Keratinocyte (primary cell): ENCODE measurements around the gene EFCAB6. TPM values are rescaled to one million over a fixed set of nuclear protein-coding genes. Genes with fewer than 3 reads are reported as not detected.
"Not testable (repeated sequence)": the region's sequence is repeated elsewhere in the genome, so short reads cannot be mapped to it uniquely, and the experiment has no call there.

ENCODE experiments used
- DNase-seq: peaks from one replicate; pipeline ENCODE4 v3.0.0-alpha.2; 2011; ENCODE audit warnings: low read depth, missing footprints, low spot score
- FAIRE-seq: peaks from 2 replicates; lab custom pipeline; 2011; peaks lifted over from hg19 to GRCh38; lab: Jason Lieb, UNC
- H2AFZ ChIP-seq: 2 replicates; pipeline ENCODE4 v1.6.0; 2012; ENCODE audit warnings: low read length, control low read depth, inconsistent platforms; ENCODE audit not compliant: control insufficient read depth
- H3K27ac ChIP-seq: 2 replicates; pipeline ENCODE4 v1.5.1; 2011; ENCODE audit warnings: low read length; ENCODE audit not compliant: control insufficient read depth, insufficient read depth
- H3K27me3 ChIP-seq: 3 replicates; pipeline ENCODE4 v1.6.0; 2011; ENCODE audit warnings: low read length; ENCODE audit not compliant: control insufficient read depth, insufficient read depth; ENCODE audit errors: extremely low read depth
- H3K36me3 ChIP-seq, 2 experiments: 2 replicates in 1 of 2; 3 replicates in 1 of 2; pipeline ENCODE4 v1.5.1; 2011; ENCODE audit warnings: low read length in 2 of 2, mild to moderate bottlenecking in 1 of 2; ENCODE audit not compliant: control insufficient read depth in 2 of 2, insufficient read depth in 2 of 2; ENCODE audit errors: extremely low read depth in 1 of 2
- H3K4me1 ChIP-seq: 3 replicates; pipeline ENCODE4 v1.5.1; 2011; ENCODE audit warnings: low read length; ENCODE audit not compliant: control insufficient read depth, insufficient read depth; ENCODE audit errors: extremely low read depth
- H3K4me2 ChIP-seq: 3 replicates; pipeline ENCODE4 v1.6.0; 2011; ENCODE audit warnings: low read depth, low read length; ENCODE audit not compliant: control insufficient read depth, insufficient read depth; ENCODE audit errors: extremely low read depth
- H3K4me3 ChIP-seq, 3 experiments: fragments of 200-600 bp in 1 of 3; sonication (generic) in 1 of 3; 2 replicates in 2 of 3; 3 replicates in 1 of 3; pipeline ENCODE4 v1.5.1; 2011 to 2016; ENCODE audit warnings: low read length in 3 of 3, mild to moderate bottlenecking in 3 of 3, control low read depth in 2 of 3, inconsistent platforms in 1 of 3, low read depth in 1 of 3, mixed read lengths in 1 of 3, mixed run types in 1 of 3, moderate library complexity in 1 of 3; ENCODE audit not compliant: control insufficient read depth in 2 of 3, insufficient read depth in 2 of 3; ENCODE audit errors: extremely low read depth in 1 of 3
- H3K79me2 ChIP-seq: 2 replicates; pipeline ENCODE4 v1.6.0; 2012; ENCODE audit warnings: low read length; ENCODE audit not compliant: control insufficient read depth, insufficient read depth
- H3K9ac ChIP-seq: 3 replicates; pipeline ENCODE4 v1.6.0; 2011; ENCODE audit warnings: low read length; ENCODE audit not compliant: control insufficient read depth, insufficient read depth; ENCODE audit errors: extremely low read depth
- H3K9me1 ChIP-seq: 3 replicates; pipeline ENCODE4 v1.6.0; 2011; ENCODE audit warnings: low read length; ENCODE audit not compliant: control insufficient read depth, insufficient read depth; ENCODE audit errors: extremely low read depth
- H3K9me3 ChIP-seq: 2 replicates; pipeline ENCODE4 v1.5.1; 2012; ENCODE audit warnings: low read depth, low read length; ENCODE audit not compliant: control insufficient read depth
- H4K20me1 ChIP-seq: 3 replicates; pipeline ENCODE4 v1.6.0; 2011; ENCODE audit warnings: low read length; ENCODE audit not compliant: control insufficient read depth, insufficient read depth; ENCODE audit errors: extremely low read depth
- EZH2 ChIP-seq: IDR thresholded peaks from one replicate; pipeline ENCODE4 v1.6.1; 2012; ENCODE audit warnings: inconsistent platforms, mild to moderate bottlenecking, low read length, moderate library complexity
- dilution Hi-C: fragments of 300-500 bp; cut with MboI; formaldehyde crosslinking; loops from one replicate; pipeline ENCODE4 v1.7.0; 2020; ENCODE audit warnings: low sequenced_read_pairs; ENCODE audit not compliant: extremely low pct_ligation_motif_present
- polyA plus RNA-seq, 5 experiments: library from polyadenylated mRNA; depleted of rRNA in 3 of 5; stranded (reverse) in 3 of 5; stranded (forward) in 1 of 5; unstranded in 1 of 5; fragments of >200 nt; gene quantifications; 1 replicate in 1 of 5; 2 replicates in 3 of 5; 3 replicates in 1 of 5; pipeline versions ENCODE4 v1.2.1 to v1.2.3, GENCODE V29; 2011 to 2012; ENCODE audit warnings: missing spikeins in 2 of 5, low read depth in 1 of 5, low replicate concordance in 1 of 5
- TF ChIP-seq, protein P1 (sequence below), 3 experiments: IDR thresholded peaks in 1 of 3; conservative IDR thresholded peaks in 1 of 3; optimal IDR thresholded peaks in 1 of 3; 2 replicates in 2 of 3; 3 replicates in 1 of 3; pipeline versions ENCODE3 to v1.5.1; 2011; ENCODE audit warnings: low read length in 3 of 3, mild to moderate bottlenecking in 3 of 3, moderate library complexity in 2 of 3, control low read depth in 1 of 3, inconsistent platforms in 1 of 3; ENCODE audit not compliant: insufficient read depth in 2 of 3; ENCODE audit errors: extremely low read depth in 1 of 3

Gene EFCAB6
- polyA plus RNA-seq, 1 donor (not counting 4 experiments of a cell fraction or from before 2014, with no cell fraction given): 0.18 TPM

DNA sequence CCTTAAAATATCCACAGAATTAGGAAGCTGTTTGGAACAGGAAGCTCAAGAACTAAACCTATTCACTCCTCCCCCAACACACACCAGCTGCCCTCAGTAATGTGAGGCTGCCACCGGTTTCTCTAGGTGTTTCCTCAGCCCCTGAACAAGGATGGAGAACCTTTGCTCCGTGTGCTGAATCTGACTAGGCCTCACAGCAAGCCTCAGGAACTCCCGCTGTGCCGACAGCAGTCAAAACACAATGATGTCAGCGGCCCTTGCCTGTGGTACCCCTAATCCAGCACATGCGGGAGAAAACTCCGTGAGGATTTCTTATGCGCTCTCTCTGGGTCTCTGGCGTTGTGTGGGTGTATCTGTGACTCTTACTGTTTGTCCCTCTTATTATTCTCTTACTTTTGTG lies 153.3 kb downstream of the EFCAB6 start:
- no peak overlapping the region for H3K4me2 ChIP-seq
- no peaks in the 10 kb centered on the region for H3K27me3 ChIP-seq
- H3K36me3 ChIP-seq: no peaks in the 10 kb centered on the region
- H3K4me1 ChIP-seq: no peaks in the 10 kb centered on the region
- H4K20me1 ChIP-seq: no peaks in the 10 kb centered on the region
- no peak overlapping the region for H2AFZ ChIP-seq
- H3K9ac ChIP-seq: no peak overlapping the region
- no peaks in the 10 kb centered on the region for H3K79me2 ChIP-seq
- DNase-seq (no peak), FAIRE-seq (no peak)
- H3K27ac ChIP-seq: no peak overlapping the region
- no peaks in the 10 kb centered on the region for H3K9me3 ChIP-seq
- H3K4me3 ChIP-seq: no peak overlapping the region
- dilution Hi-C loops: no loop called here
- H3K9me1 ChIP-seq: no peaks in the 10 kb centered on the region
- TF ChIP-seq, protein P1, sequence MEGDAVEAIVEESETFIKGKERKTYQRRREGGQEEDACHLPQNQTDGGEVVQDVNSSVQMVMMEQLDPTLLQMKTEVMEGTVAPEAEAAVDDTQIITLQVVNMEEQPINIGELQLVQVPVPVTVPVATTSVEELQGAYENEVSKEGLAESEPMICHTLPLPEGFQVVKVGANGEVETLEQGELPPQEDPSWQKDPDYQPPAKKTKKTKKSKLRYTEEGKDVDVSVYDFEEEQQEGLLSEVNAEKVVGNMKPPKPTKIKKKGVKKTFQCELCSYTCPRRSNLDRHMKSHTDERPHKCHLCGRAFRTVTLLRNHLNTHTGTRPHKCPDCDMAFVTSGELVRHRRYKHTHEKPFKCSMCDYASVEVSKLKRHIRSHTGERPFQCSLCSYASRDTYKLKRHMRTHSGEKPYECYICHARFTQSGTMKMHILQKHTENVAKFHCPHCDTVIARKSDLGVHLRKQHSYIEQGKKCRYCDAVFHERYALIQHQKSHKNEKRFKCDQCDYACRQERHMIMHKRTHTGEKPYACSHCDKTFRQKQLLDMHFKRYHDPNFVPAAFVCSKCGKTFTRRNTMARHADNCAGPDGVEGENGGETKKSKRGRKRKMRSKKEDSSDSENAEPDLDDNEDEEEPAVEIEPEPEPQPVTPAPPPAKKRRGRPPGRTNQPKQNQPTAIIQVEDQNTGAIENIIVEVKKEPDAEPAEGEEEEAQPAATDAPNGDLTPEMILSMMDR (optimal IDR thresholded peaks at IDR 0.05 in 1 of 3, IDR thresholded peaks at IDR 0.05 in 1 of 3, conservative IDR thresholded peaks at IDR 0.05 in 1 of 3; ENCODE audit: extremely low read depth in 1 of 3, insufficient read depth in 2 of 3, low read length in 3 of 3): no peak
- TF ChIP-seq EZH2: no peak

DNA sequence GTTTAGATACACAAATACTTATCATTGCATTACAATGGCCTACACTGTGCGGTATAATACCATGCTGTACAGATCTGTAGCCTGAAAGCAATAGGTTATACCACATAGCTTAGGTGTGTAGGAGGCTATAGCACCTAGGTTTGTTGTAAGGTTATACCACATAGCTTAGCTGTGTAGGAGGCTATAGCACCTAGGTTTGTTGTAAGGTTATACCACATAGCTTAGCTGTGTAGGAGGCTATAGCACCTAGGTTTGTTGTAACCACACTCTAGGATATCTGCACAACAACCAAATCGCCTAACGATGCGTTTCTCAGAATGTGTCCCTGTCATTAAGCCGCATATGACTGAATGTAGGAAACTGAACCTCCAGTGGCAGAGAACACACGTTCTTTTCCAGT lies 155.5 kb downstream of the EFCAB6 start:
- H3K27me3 ChIP-seq, H3K79me2 ChIP-seq, H3K4me3 ChIP-seq, H4K20me1 ChIP-seq, H3K4me2 ChIP-seq, H2AFZ ChIP-seq, H3K4me1 ChIP-seq, FAIRE-seq, H3K9ac ChIP-seq, H3K9me3 ChIP-seq, H3K27ac ChIP-seq, H3K36me3 ChIP-seq, dilution Hi-C loops, DNase-seq, H3K9me1 ChIP-seq: not testable (repeated sequence)

DNA sequence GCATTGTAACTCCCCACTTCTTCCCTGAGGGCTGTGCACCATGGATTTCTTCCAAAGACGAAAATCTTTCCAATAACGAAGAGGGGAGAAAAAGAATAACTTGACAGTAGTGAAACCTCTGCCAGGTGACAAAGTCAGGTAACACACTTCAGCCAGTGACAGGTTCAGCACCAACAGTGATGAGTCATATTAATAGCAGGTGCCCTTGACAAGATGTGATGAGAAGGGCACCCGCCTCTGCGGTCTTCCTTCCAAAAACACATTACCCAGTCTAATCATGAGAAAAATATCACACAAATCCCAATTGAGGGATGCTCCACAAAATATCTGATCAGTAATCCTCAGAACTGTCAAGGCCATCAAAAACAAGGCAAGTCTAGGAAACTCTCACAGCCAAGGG lies 157.8 kb downstream of the EFCAB6 start:
- Histone ChIP-seq H3K4me1 (no peaks in the 10 kb centered on the region), H4K20me1 (no peaks in the 10 kb centered on the region), H3K9me1 (no peaks in the 10 kb centered on the region), H3K4me2 (no peak overlapping the region), H3K4me3 (no peak overlapping the region), H3K36me3 (no peaks in the 10 kb centered on the region), H3K9me3 (no peaks in the 10 kb centered on the region), H2AFZ (no peak overlapping the region), H3K79me2 (no peaks in the 10 kb centered on the region), H3K9ac (no peak overlapping the region), H3K27ac (no peak overlapping the region), H3K27me3 (no peaks in the 10 kb centered on the region)
- FAIRE-seq (no peak), DNase-seq (no peak)
- dilution Hi-C loops: no loop called here
- TF ChIP-seq, protein P1 (optimal IDR thresholded peaks at IDR 0.05 in 1 of 3, IDR thresholded peaks at IDR 0.05 in 1 of 3, conservative IDR thresholded peaks at IDR 0.05 in 1 of 3; ENCODE audit: extremely low read depth in 1 of 3, insufficient read depth in 2 of 3, low read length in 3 of 3): no peak
- TF ChIP-seq EZH2: no peak
